ENCODE measurements around the gene BARX2.

DNA sequence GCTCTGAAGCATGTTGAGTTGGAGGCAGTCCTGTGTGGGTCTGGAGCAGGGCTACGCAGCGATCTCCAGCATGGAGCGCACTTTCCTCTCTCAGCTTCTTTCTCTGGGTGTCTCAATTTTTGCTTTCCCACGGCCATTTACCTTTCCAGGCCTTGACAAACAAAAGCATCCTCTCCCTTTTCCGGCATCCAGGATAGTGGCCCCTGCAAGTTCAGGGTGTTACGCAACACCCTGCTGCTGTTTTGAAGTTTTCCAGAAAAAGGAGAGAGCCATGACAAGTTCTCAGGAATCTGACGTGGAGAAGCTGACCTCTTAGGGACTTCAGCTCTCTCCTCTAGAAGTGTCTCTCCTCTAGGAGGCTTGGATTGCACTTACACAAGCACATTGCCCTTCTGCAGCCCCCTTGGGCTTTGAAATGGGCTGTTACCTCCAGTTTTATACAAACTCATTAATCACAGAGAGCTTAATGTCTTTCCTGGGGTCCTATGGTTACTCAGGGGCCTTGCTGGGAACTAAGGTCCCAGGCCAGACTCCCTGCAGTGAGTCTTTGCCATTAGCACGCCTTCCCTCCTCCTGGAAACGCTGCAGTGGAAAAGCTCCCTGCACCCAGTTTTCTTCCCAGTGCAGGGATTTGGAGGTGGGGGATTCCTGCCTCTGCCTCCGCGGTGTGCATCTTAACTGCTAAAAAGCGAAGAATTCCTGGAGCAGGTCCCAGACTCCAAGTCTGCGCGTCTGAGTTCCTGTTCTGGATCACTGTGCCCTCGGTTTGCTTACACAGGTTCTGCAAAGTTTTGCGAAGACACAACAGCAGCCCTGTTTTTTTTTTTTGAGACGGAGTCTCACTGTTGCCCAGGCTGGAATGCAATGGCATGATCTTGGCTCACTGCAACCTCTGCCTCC is 80.4 kb downstream of the BARX2 start:
- TF ChIP-seq, protein P1, sequence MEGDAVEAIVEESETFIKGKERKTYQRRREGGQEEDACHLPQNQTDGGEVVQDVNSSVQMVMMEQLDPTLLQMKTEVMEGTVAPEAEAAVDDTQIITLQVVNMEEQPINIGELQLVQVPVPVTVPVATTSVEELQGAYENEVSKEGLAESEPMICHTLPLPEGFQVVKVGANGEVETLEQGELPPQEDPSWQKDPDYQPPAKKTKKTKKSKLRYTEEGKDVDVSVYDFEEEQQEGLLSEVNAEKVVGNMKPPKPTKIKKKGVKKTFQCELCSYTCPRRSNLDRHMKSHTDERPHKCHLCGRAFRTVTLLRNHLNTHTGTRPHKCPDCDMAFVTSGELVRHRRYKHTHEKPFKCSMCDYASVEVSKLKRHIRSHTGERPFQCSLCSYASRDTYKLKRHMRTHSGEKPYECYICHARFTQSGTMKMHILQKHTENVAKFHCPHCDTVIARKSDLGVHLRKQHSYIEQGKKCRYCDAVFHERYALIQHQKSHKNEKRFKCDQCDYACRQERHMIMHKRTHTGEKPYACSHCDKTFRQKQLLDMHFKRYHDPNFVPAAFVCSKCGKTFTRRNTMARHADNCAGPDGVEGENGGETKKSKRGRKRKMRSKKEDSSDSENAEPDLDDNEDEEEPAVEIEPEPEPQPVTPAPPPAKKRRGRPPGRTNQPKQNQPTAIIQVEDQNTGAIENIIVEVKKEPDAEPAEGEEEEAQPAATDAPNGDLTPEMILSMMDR (IDR thresholded peaks at IDR 0.05; ENCODE audit: extremely low read depth in 1 of 2, insufficient read depth in 1 of 2, low read depth in 1 of 2, low read length in 2 of 2), result no peak
- TF ChIP-seq POLR2AphosphoS5 (IDR thresholded peaks at IDR 0.05; ENCODE audit: insufficient read depth, low read depth, low read length) (no peak), JUN (IDR thresholded peaks at IDR 0.05; ENCODE audit: borderline replicate concordance, insufficient read depth, insufficient read length, low read depth) (no peak), POLR2A (IDR thresholded peaks at IDR 0.05; ENCODE audit: low read depth, low read length) (no peak), EZH2 (IDR thresholded peaks at IDR 0.05; ENCODE audit: borderline replicate concordance, low read depth, low read length, severe bottlenecking) (no peak), MYC (IDR thresholded peaks at IDR 0.05; ENCODE audit: low read depth, low read length) (no peak)
- TF ChIP-seq, protein P2, sequence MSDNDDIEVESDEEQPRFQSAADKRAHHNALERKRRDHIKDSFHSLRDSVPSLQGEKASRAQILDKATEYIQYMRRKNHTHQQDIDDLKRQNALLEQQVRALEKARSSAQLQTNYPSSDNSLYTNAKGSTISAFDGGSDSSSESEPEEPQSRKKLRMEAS (IDR thresholded peaks at IDR 0.05; ENCODE audit: insufficient read depth, insufficient read length), result no peak

Data from endothelial cell of umbilical vein (primary cell).